ENCODE results near the gene BCAS1.

- TF ChIP-seq CTCF (IDR thresholded peaks at IDR 0.05) (no peak), EZH2 (IDR thresholded peaks at IDR 0.05; ENCODE audit: borderline replicate concordance, insufficient read depth, low read depth, low read length, poor library complexity, severe bottlenecking) (no peak)
Observed at GRCh38 chr20:54105653-54106052, 35.3 kb upstream of the BCAS1 start.

Measured in B cell (primary cell).